H1 (cell line): ENCODE measurements around the gene ZNF606.

ENCODE experiments used
- CTCF ChIP-seq, 3 experiments: IDR thresholded peaks; 1 replicate in 2 of 3; 2 replicates in 1 of 3; pipeline versions ENCODE4 v1.5.1 to v1.6.1; 2011; ENCODE audit warnings: low read length in 3 of 3, mild to moderate bottlenecking in 3 of 3, inconsistent platforms in 2 of 3, low read depth in 1 of 3, moderate library complexity in 1 of 3; ENCODE audit not compliant: insufficient read depth in 1 of 3; ENCODE audit errors: control extremely low read depth in 1 of 3
- PHF8 ChIP-seq: fragments of 200-600 bp; sonication (generic); conservative IDR thresholded peaks from 2 replicates; pipeline ENCODE4 v1.7.1; 2012; ENCODE audit warnings: low read depth, mild to moderate bottlenecking, inconsistent platforms, low read length, moderate library complexity
- POLR2A ChIP-seq, 2 experiments: IDR thresholded peaks; 1 replicate in 1 of 2; 2 replicates in 1 of 2; pipeline ENCODE4 v1.6.1; 2011; ENCODE audit warnings: low read depth in 2 of 2, low read length in 2 of 2, mild to moderate bottlenecking in 2 of 2; ENCODE audit errors: control extremely low read depth in 1 of 2
- POLR2AphosphoS5 ChIP-seq: IDR thresholded peaks from 2 replicates; pipeline ENCODE4 v1.6.1; 2011; ENCODE audit warnings: low read depth, low read length
- SUZ12 ChIP-seq: fragments of 200-600 bp; sonication (generic); IDR thresholded peaks from 2 replicates; pipeline ENCODE4 v1.6.1; 2012; ENCODE audit warnings: mild to moderate bottlenecking, inconsistent platforms, low read length, moderate library complexity, mixed read lengths
- TBP ChIP-seq: IDR thresholded peaks from 2 replicates; pipeline ENCODE4 v1.6.1; 2011; ENCODE audit warnings: low read depth, low read length, improper control_type of control experiment
- TCF12 ChIP-seq: IDR thresholded peaks from 2 replicates; pipeline ENCODE4 v1.6.1; 2011; ENCODE audit warnings: low read depth, mild to moderate bottlenecking, low read length

DNA sequence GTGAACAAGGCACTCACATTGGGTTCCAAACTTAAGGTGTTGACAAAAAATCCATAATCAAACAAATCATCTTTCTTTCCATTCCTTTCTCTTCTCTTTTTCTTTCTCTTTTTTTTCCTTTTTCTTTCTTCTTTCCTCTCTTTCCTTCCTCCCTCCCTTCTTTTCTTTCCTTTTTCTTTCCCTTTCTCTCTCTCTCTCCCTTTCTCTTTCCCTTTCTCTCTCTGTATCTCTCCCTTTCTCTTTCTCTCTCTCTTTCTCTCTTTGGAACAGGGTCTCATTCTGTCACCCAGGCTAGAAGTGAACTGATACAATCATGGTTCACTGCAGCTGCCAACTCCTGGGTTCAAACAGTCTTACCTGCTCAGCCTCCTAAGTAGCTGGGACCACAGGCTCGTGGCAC is 40.8 kb downstream of the ZNF606 start:
- TF ChIP-seq CTCF (IDR thresholded peaks at IDR 0.05; ENCODE audit: control extremely low read depth in 1 of 3, insufficient read depth in 1 of 3, low read depth in 1 of 3, low read length in 3 of 3) (no peak), POLR2AphosphoS5 (no peak), SUZ12 (no peak), TCF12 (no peak), TBP (no peak), PHF8 (no peak), POLR2A (IDR thresholded peaks at IDR 0.05; ENCODE audit: control extremely low read depth in 1 of 2, low read depth in 2 of 2, low read length in 2 of 2) (no peak)
